NCI-H187 (cell line): ENCODE results near the gene SENP7.
"Not testable (repeated sequence)": the region's sequence is repeated elsewhere in the genome, so short reads cannot be mapped to it uniquely, and the experiment has no call there.

ENCODE experiments used
- DNase-seq, 2 experiments: peaks; one replicate each; lab custom pipeline; 2025; lab: John Stamatoyannopoulos, UW

Gene SENP7

GRCh38 chr3:101512646-101513418 lies at the start of gene SENP7:
Gene SENP7 (minus strand): TSS chr3:101513212. CDS start chr3:101513130, 82 bp downstream.
- peak; percentile 60 to 72 for DNase-seq

- peak; percentile 68 to 81 for DNase-seq
Observed at GRCh38 chr3:101561630-101562328, 48.8 kb upstream of the SENP7 start, which contains the start of gene TRMT10C. Gene TRMT10C (plus strand): TSS chr3:101561868. CDS start chr3:101564782, 2,914 bp downstream.

- DNase-seq, result no peak
Observed at GRCh38 chr3:101556064-101556463, 43.1 kb upstream of the SENP7 start.

GRCh38 chr3:101553381-101553780 lies 40.4 kb upstream of the SENP7 start:
- DNase-seq, result not testable (repeated sequence)

GRCh38 chr3:101551359-101552081 lies 38.5 kb upstream of the SENP7 start:
- not testable (repeated sequence) for DNase-seq

- no peak for DNase-seq
Observed at GRCh38 chr3:101549473-101549872, 36.5 kb upstream of the SENP7 start.

- no peak for DNase-seq
Observed at GRCh38 chr3:101548527-101549105, 35.6 kb upstream of the SENP7 start.

- DNase-seq, result no peak
Observed at GRCh38 chr3:101544161-101544850, 31.3 kb upstream of the SENP7 start.

- DNase-seq, result no peak
Observed at GRCh38 chr3:101542957-101543356, 29.9 kb upstream of the SENP7 start.

- DNase-seq, result not testable (repeated sequence)
Observed at GRCh38 chr3:101536955-101537354, 23.9 kb upstream of the SENP7 start.

- no peak for DNase-seq
Observed at GRCh38 chr3:101536266-101536665, 23.3 kb upstream of the SENP7 start.

GRCh38 chr3:101535221-101535620 lies 22.2 kb upstream of the SENP7 start:
- DNase-seq, result no peak

GRCh38 chr3:101533603-101533968 lies 20.6 kb upstream of the SENP7 start:
- DNase-seq, result no peak

- DNase-seq, result no peak
Observed at GRCh38 chr3:101532783-101533602, 20.0 kb upstream of the SENP7 start.

- no peak for DNase-seq
Observed at GRCh38 chr3:101531473-101532086, 18.6 kb upstream of the SENP7 start.

GRCh38 chr3:101530686-101531047 lies 17.7 kb upstream of the SENP7 start:
- DNase-seq, result no peak

- DNase-seq, result no peak
Observed at GRCh38 chr3:101529816-101530685, 17.0 kb upstream of the SENP7 start.

- DNase-seq, result no peak
Observed at GRCh38 chr3:101527906-101528305, 14.9 kb upstream of the SENP7 start.

- no peak for DNase-seq
Observed at GRCh38 chr3:101527441-101527840, 14.4 kb upstream of the SENP7 start.
